Panc1 (cell line): ENCODE results near the gene PPP4R2. TPM values are rescaled to one million over a fixed set of nuclear protein-coding genes. Genes with fewer than 3 reads are reported as not detected.

Experiments
- ATAC-seq: fragments of 200-7000 bp; cut with Tn5 transposase; 2 replicates; pipeline ENCODE4 v1.9.1; 2020; ENCODE audit warnings: mild to moderate bottlenecking, moderate library complexity
- BruUV-seq: library from RNA; stranded (reverse); fragments of 400-500 nt; replicated peaks from 2 replicates; lab custom pipeline; 2021; lab: Mats Ljungman, UMichigan
- CTCF ChIA-PET: fragments of 300-600 bp; sonication (Branson Sonifier 250); formaldehyde crosslinking; loops from one replicate; lab custom pipeline; 2022; ENCODE audit warnings: antibody characterized with exemption; lab: Charles Lee
- POLR2A ChIA-PET: fragments of 300-600 bp; sonication (Branson Sonifier 250); formaldehyde crosslinking; loops from one replicate; lab custom pipeline; 2022; ENCODE audit warnings: antibody characterized with exemption; lab: Charles Lee
- DNase-seq: peaks from one replicate; pipeline ENCODE4 v3.0.0-alpha.2; 2010; ENCODE audit warnings: low read depth, low spot score
- H3K27ac ChIP-seq: 2 replicates; pipeline ENCODE4 v1.5.1; 2011; ENCODE audit warnings: mild to moderate bottlenecking, low read length, inconsistent platforms
- H3K27me3 ChIP-seq: fragments of 200-500 bp; sonication (Bioruptor generic); 2 replicates; pipeline ENCODE4 v1.6.0; 2014; ENCODE audit warnings: low read length, inconsistent platforms; ENCODE audit not compliant: control insufficient read depth, insufficient read depth
- H3K36me3 ChIP-seq: fragments of 200-500 bp; sonication (Bioruptor generic); 2 replicates; pipeline ENCODE4 v1.5.1; 2014; ENCODE audit warnings: inconsistent platforms, mild to moderate bottlenecking, low read length, moderate library complexity; ENCODE audit not compliant: control insufficient read depth, insufficient read depth
- H3K4me1 ChIP-seq: 2 replicates; pipeline ENCODE4 v1.5.1; 2011; ENCODE audit warnings: inconsistent platforms, mild to moderate bottlenecking, low read length, moderate library complexity; ENCODE audit not compliant: control insufficient read depth, insufficient read depth
- H3K4me3 ChIP-seq, 2 experiments: 2 replicates each; pipeline ENCODE4 v1.5.1; 2011 to 2012; ENCODE audit warnings: low read depth in 2 of 2, low read length in 2 of 2, mild to moderate bottlenecking in 2 of 2, inconsistent platforms in 1 of 2, moderate library complexity in 1 of 2
- H3K9me3 ChIP-seq: fragments of 200-500 bp; sonication (Bioruptor generic); 2 replicates; pipeline ENCODE4 v1.5.1; 2014; ENCODE audit warnings: low read depth, mild to moderate bottlenecking, inconsistent platforms, low read length, moderate library complexity; ENCODE audit not compliant: control insufficient read depth, insufficient read depth
- CTCF ChIP-seq: fragments of 450-650 bp; IDR thresholded peaks from 2 replicates; pipeline ENCODE4 v1.5.1; 2017; ENCODE audit warnings: mild to moderate bottlenecking
- POLR2AphosphoS5 ChIP-seq: IDR thresholded peaks from 2 replicates; pipeline ENCODE4 v1.6.1; 2012; ENCODE audit warnings: mild to moderate bottlenecking, low read depth, low read length, moderate library complexity
- REST ChIP-seq, 2 experiments: IDR thresholded peaks; 2 replicates each; pipeline ENCODE4 v1.6.1; 2011 to 2012; ENCODE audit warnings: low read depth in 2 of 2, control low read depth in 1 of 2, low read length in 1 of 2, mild to moderate bottlenecking in 1 of 2, moderate library complexity in 1 of 2; ENCODE audit not compliant: insufficient read depth in 1 of 2
- SIN3A ChIP-seq: IDR thresholded peaks from 2 replicates; pipeline ENCODE4 v1.6.1; 2012; ENCODE audit warnings: low read depth, mild to moderate bottlenecking, low read length, moderate library complexity, borderline replicate concordance; ENCODE audit not compliant: insufficient read depth
- TCF7L2 ChIP-seq: IDR thresholded peaks from 2 replicates; pipeline ENCODE4 v1.6.1; 2011; ENCODE audit warnings: mild to moderate bottlenecking, low read depth, low read length, inconsistent platforms
- in situ Hi-C: cut with HindIII; loops from 2 replicates; pipeline ENCODE4 v1.10.0; 2016; ENCODE audit warnings: low sequenced_read_pairs, low pct_unique_long_range_greater_than_20kb
- intact Hi-C: fragments of 100-400 bp; cut with micrococcal nuclease; formaldehyde crosslinking; loops from one replicate; pipeline ENCODE4 v1.10.0; 2022; ENCODE audit not compliant: unreplicated experiment
- total RNA-seq: library from RNA; stranded (reverse); gene quantifications from one replicate; pipeline ENCODE4 v1.2.1, GENCODE V29; 2021; ENCODE audit not compliant: unreplicated experiment

PPP4R2 gene
- total RNA-seq, 1 experiment from 2014 or later: 59.8 TPM

DNA sequence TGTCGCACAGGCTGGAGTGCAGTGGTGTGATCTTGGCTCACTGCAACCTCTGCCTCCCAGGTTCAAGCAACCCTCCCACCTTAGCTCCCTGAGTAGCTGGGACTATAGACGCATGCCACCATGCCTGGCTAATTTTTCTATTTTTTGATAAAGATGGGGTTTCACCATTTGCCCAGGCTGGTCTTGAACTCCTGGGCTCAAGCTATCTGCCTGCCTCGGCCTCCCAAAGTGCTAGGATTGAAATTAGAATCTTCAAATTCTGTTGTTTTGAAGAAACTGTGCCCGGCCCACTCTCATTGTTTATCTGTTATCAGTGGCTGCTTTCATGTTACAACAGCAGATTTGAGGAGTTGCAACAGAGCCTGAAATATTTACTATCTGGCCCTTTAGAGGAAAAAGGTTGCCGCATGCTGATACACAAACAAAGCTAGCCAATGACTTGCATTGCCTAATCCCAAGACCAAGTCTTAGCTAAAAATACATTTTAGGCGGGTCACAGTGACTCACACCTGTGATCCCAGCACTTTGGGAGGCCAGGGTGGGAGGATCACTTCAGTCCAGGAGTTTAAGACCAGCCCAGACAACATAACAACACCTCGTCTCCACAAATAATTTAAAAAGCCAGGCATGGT, 43.2 kb upstream of the PPP4R2 start:
- Histone ChIP-seq H3K27ac (no peak overlapping the region), H3K9me3 (no peaks in the 10 kb centered on the region), H3K27me3 (no peaks in the 10 kb centered on the region), H3K4me3 (no peak overlapping the region), H3K4me1 (no peaks in the 10 kb centered on the region), H3K36me3 (no peaks in the 10 kb centered on the region)
- DNase-seq (no peak), ATAC-seq (no peak)
- BruUV-seq: no TSS peak
- POLR2A ChIA-PET: no interaction called here
- TF ChIP-seq SIN3A (no peak), REST (IDR thresholded peaks at IDR 0.05; ENCODE audit: insufficient read depth in 1 of 2, low read depth in 2 of 2, low read length in 1 of 2) (no peak), TCF7L2 (no peak), CTCF (no peak), POLR2AphosphoS5 (no peak)
- CTCF ChIA-PET: no interaction called here
- in situ Hi-C loops (no loop called here), intact Hi-C loops (no loop called here)

GRCh38 chr3:72957297-72957696, 39.3 kb upstream of the PPP4R2 start:
- ChIA-PET CTCF (no interaction called here), POLR2A (no interaction called here)
- Histone ChIP-seq H3K27ac (no peak overlapping the region), H3K4me1 (no peaks in the 10 kb centered on the region), H3K36me3 (no peaks in the 10 kb centered on the region), H3K9me3 (no peaks in the 10 kb centered on the region), H3K27me3 (no peaks in the 10 kb centered on the region), H3K4me3 (no peak overlapping the region)
- DNase-seq (no peak), ATAC-seq (no peak)
- TF ChIP-seq POLR2AphosphoS5 (no peak), SIN3A (no peak), TCF7L2 (no peak), CTCF (no peak), REST (IDR thresholded peaks at IDR 0.05; ENCODE audit: insufficient read depth in 1 of 2, low read depth in 2 of 2, low read length in 1 of 2) (no peak)
- no TSS peak for BruUV-seq
- intact Hi-C loops (no loop called here), in situ Hi-C loops (no loop called here)
